Neutrophil (primary cell): ENCODE results near the gene TEX19.

Experiments used
- H3K27ac ChIP-seq: fragments of 200-600 bp; sonication (generic); 2 replicates; pipeline ENCODE4 v1.5.1; 2016; ENCODE audit warnings: mild to moderate bottlenecking, moderate library complexity
- H3K27me3 ChIP-seq: fragments of 200-600 bp; sonication (generic); 2 replicates; pipeline ENCODE4 v1.6.0; 2016; ENCODE audit warnings: mild to moderate bottlenecking
- H3K36me3 ChIP-seq: fragments of 200-600 bp; sonication (generic); 2 replicates; pipeline ENCODE4 v1.5.1; 2017
- H3K4me1 ChIP-seq, 2 experiments: fragments of 200-600 bp in 1 of 2; sonication (generic) in 1 of 2; 1 replicate in 1 of 2; 2 replicates in 1 of 2; pipeline versions ENCODE4 v1.5.1 to v1.6.1; 2013 to 2016; ENCODE audit warnings: low read depth in 1 of 2, low read length in 1 of 2, mild to moderate bottlenecking in 1 of 2, moderate library complexity in 1 of 2; ENCODE audit not compliant: control insufficient read depth in 1 of 2, insufficient read depth in 1 of 2
- H3K4me3 ChIP-seq, 2 experiments: fragments of 200-600 bp in 1 of 2; sonication (generic) in 1 of 2; 1 replicate in 1 of 2; 2 replicates in 1 of 2; pipeline ENCODE4 v1.5.1; 2013 to 2016; ENCODE audit warnings: low read depth in 1 of 2, low read length in 1 of 2, mild to moderate bottlenecking in 1 of 2, moderate library complexity in 1 of 2
- H3K9me3 ChIP-seq: fragments of 200-600 bp; sonication (generic); 2 replicates; pipeline ENCODE4 v1.5.1; 2016
- CTCF ChIP-seq: fragments of 200-600 bp; sonication (generic); IDR thresholded peaks from 2 replicates; pipeline ENCODE4 v1.5.1; 2016; ENCODE audit warnings: antibody characterized with exemption

The TEX19 gene

DNA sequence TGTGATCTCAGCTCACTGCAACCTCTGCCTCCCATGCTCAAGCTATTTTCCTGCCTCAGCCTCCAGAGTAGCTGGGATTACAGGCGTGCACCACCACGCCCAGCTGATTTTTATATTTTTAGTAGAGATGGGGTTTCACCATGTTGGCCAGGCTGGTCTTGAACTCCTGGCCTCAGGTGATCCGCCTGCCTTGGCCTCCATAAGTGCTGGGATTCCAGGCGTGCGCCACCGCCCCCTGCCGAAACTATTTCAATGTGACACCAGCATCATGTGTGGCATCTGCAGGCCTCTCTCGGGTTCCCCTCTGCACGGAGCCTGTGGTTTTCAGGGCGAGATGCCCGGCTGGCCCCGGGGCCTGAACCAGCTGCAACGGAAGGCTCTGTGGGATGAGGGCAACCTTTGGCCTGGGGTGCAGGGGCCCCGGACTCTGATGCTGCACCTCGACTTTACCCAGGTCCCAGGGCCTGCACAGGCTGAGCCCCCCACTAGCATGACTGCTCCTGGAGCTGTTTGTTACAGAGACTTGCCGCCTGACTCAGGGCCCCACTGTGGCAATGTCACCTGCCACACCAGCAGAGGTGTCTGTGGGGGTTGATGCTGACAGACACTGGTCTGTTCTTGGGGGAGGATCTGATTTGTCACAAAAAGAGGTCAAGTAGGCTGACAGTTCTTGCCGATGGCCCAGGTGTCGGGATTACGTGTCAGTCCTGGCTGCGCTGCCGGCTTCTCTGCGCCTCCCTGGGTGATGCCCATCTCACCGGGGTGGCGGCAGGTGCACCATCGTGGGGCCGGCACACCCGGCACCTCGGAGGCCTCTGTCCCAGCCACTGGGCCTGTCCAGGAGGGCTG lies 8.6 kb upstream of the TEX19 start:
- H3K4me1 ChIP-seq: peaks cover 0 to 8% of the 10 kb centered on the region in 2 experiments
- H3K27ac ChIP-seq: no peak overlapping the region

DNA sequence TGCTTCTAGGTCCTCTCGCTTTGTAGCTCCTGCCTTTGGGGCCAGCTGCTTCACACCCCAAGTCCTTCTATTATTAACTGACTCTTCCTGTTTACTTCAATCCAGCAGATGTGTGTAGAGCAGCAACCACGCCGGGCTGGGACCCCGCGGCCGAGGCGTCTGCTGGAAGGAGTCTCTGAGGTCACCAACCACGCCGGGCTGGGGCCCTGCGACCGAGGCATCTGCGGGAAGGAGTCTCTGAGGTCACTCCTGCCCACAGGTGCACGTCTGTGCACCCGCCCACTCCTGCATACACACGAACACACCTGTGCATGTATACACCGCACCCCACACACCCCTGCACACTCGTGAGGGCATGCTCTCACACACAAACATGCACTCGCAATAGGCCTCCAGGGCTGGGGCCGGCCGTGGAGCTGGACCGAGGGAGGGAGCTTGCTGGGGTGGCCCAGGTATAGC lies 7.8 kb upstream of the TEX19 start:
- peaks cover 57% of the 10 kb centered on the region for H3K27me3 ChIP-seq
- H3K36me3 ChIP-seq: no peaks in the 10 kb centered on the region
- H3K27ac ChIP-seq: no peak overlapping the region
- no peaks in the 10 kb centered on the region for H3K9me3 ChIP-seq
- H3K4me1 ChIP-seq: peaks cover 0 to 8% of the 10 kb centered on the region in 2 experiments
- no peak overlapping the region for H3K4me3 ChIP-seq
- TF ChIP-seq CTCF: no peak

More for the DNA sequence above, 8.6 kb upstream of the TEX19 start:
- no peaks in the 10 kb centered on the region for H3K9me3 ChIP-seq
- H3K27me3 ChIP-seq: peaks cover 48% of the 10 kb centered on the region
- no peak overlapping the region for H3K4me3 ChIP-seq
- no peaks in the 10 kb centered on the region for H3K36me3 ChIP-seq
- no peak for TF ChIP-seq CTCF

GRCh38 chr17:82351713-82352488 lies 7.1 kb upstream of the TEX19 start:
- H3K27ac ChIP-seq: no peak overlapping the region
- no peaks in the 10 kb centered on the region for H3K36me3 ChIP-seq
- H3K4me1 ChIP-seq: peaks cover 0 to 5% of the 10 kb centered on the region in 2 experiments
- peaks cover 57% of the 10 kb centered on the region for H3K27me3 ChIP-seq
- no peak overlapping the region for H3K4me3 ChIP-seq
- no peaks in the 10 kb centered on the region for H3K9me3 ChIP-seq
- peak; percentile 86 for TF ChIP-seq CTCF

DNA sequence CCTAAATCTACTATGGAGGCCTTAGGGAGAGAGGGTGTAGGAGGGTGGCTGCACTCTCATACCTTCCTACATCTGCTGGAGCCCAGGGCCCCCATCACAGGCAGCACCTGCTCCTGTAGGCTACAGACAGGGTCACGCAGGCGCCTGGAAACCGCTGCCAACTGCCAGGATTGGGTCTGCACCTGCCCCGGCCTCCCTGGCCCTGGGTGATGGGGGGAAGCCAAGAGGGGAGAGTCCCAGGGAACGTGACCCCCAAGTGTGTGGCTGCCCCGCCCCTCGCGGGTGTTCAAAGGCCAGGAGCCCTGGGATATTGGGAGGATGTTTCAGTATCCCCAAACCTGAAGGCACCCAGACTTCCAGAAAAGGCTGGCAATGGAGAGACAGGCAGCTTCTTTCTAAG lies 5.6 kb upstream of the TEX19 start:
- H3K27ac ChIP-seq: no peak overlapping the region
- H3K4me1 ChIP-seq: peaks cover 0 to 2% of the 10 kb centered on the region in 2 experiments
- H3K27me3 ChIP-seq: peaks cover 65% of the 10 kb centered on the region
- no peak for TF ChIP-seq CTCF
- no peaks in the 10 kb centered on the region for H3K36me3 ChIP-seq
- H3K4me3 ChIP-seq: no peak overlapping the region
- no peaks in the 10 kb centered on the region for H3K9me3 ChIP-seq

- Histone ChIP-seq H3K4me1 (peaks cover 0 to 2% of the 10 kb centered on the region in 2 experiments), H3K27ac (no peak overlapping the region), H3K27me3 (peaks cover 62% of the 10 kb centered on the region), H3K4me3 (no peak overlapping the region), H3K36me3 (no peaks in the 10 kb centered on the region), H3K9me3 (no peaks in the 10 kb centered on the region)
- TF ChIP-seq CTCF: no peak
Observed at GRCh38 chr17:82354804-82355308, 4.2 kb upstream of the TEX19 start.
